CD4-positive, alpha-beta T cell (primary cell): ENCODE data around the gene MSMP. TPM values are rescaled to one million over a fixed set of nuclear protein-coding genes. Genes with fewer than 3 reads are reported as not detected.

Source experiments
- ATAC-seq: fragments of 200-7000 bp; cut with Tn5 transposase; one replicate; pipeline ENCODE4 v1.10.0; 2022; ENCODE audit warnings: mild to moderate bottlenecking; ENCODE audit not compliant: poor library complexity
- CTCF ChIA-PET: fragments of 350-600 bp; sonication (Branson Sonifier 250); formaldehyde crosslinking; loops from one replicate; lab custom pipeline; 2021; ENCODE audit warnings: antibody characterized with exemption, inconsistent platforms; lab: Charles Lee
- POLR2A ChIA-PET: fragments of 350-600 bp; sonication (Branson Sonifier 250); formaldehyde crosslinking; loops from one replicate; lab custom pipeline; 2021; ENCODE audit warnings: antibody characterized with exemption, inconsistent platforms; lab: Charles Lee
- DNase-seq, 14 experiments: peaks; one replicate each; pipeline ENCODE4 v3.0.0-alpha.2; 2013 to 2020; ENCODE audit warnings: mixed read lengths in 2 of 14
- H3K27ac ChIP-seq, 2 donors: one replicate each; pipeline versions ENCODE4 v1.5.1 to v1.7.0; 2013; ENCODE audit warnings: low read length in 2 of 2, low read depth in 1 of 2, mild to moderate bottlenecking in 1 of 2
- H3K27me3 ChIP-seq, 2 experiments: 1 replicate in 1 of 2; 2 replicates in 1 of 2; pipeline versions ENCODE4 v1.6.1 to v1.7.0; 2013; ENCODE audit warnings: low read length in 2 of 2, control low read depth in 1 of 2, mild to moderate bottlenecking in 1 of 2, moderate library complexity in 1 of 2; ENCODE audit not compliant: insufficient read depth in 2 of 2, control insufficient read depth in 1 of 2
- H3K36me3 ChIP-seq: one replicate; pipeline ENCODE4 v1.6.1; 2013; ENCODE audit warnings: low read length, control low read depth; ENCODE audit not compliant: insufficient read depth
- H3K4me1 ChIP-seq: one replicate; pipeline ENCODE4 v1.6.1; 2013; ENCODE audit warnings: low read length, control low read depth; ENCODE audit not compliant: insufficient read depth
- H3K4me3 ChIP-seq: one replicate; pipeline ENCODE4 v1.5.1; 2013; ENCODE audit warnings: mild to moderate bottlenecking, low read length, moderate library complexity
- H3K9me3 ChIP-seq, 2 experiments: 1 replicate in 1 of 2; 2 replicates in 1 of 2; pipeline versions ENCODE4 v1.6.1 to v1.7.0; 2013; ENCODE audit warnings: low read length in 2 of 2, mild to moderate bottlenecking in 2 of 2, control low read depth in 1 of 2, moderate library complexity in 1 of 2; ENCODE audit not compliant: control insufficient read depth in 1 of 2, insufficient read depth in 1 of 2
- H3K27ac Mint-ChIP-seq: one replicate; pipeline ENCODE4 v1.8.0; 2020; ENCODE audit warnings: mixed read lengths
- H3K27me3 Mint-ChIP-seq: one replicate; pipeline ENCODE4 v1.8.0; 2021; ENCODE audit warnings: mixed read lengths
- H3K36me3 Mint-ChIP-seq: one replicate; pipeline ENCODE4 v1.8.0; 2021; ENCODE audit warnings: low read depth, mixed read lengths
- H3K4me1 Mint-ChIP-seq: one replicate; pipeline ENCODE4 v1.8.0; 2021; ENCODE audit warnings: low read depth, mixed read lengths
- H3K4me3 Mint-ChIP-seq: one replicate; pipeline ENCODE4 v1.8.0; 2020; ENCODE audit warnings: mild to moderate bottlenecking, mixed read lengths
- H3K9me3 Mint-ChIP-seq: one replicate; pipeline ENCODE4 v1.8.0; 2020; ENCODE audit warnings: mixed read lengths
- intact Hi-C, 2 experiments: fragments of 100-400 bp; cut with DNase I in 1 of 2; cut with micrococcal nuclease in 1 of 2; formaldehyde crosslinking; loops; one replicate each; pipeline versions ENCODE4 v1.15.1 to v1.9.0; 2023 to 2025; cut with DNase I, micrococcal nuclease
- total RNA-seq, 174 experiments: library from RNA in 2 of 174; stranded (reverse) in 2 of 174; gene quantifications; one replicate each; pipeline ENCODE4 v1.2.3 and lab custom pipeline; 2021 to 2026
- TF ChIP-seq, protein P1 (sequence below): fragments of 200-600 bp; IDR thresholded peaks from one replicate; pipeline ENCODE4 v1.8.0; 2022; ENCODE audit warnings: antibody characterized with exemption, mild to moderate bottlenecking

MSMP gene
- total RNA-seq, 2 experiments from 2014 or later = not detected

DNA sequence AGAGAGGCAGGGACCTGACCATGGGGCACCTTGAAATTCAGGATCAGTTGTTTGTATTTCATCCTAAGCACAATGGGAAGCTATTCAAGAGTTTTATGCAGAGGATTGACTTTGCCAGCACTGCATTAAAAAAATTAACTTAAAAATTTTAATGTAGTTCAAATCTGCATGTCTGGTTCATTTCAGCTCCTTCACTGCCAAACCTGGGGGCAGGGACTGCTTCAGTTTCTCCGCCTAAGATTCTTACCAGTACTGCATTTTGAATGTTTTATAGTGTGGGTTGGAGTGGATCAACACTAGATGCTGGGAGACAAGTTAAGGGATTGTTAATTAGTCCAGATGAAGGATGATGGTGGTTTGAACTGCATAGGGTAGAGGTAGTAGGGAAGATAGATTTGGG lies 15.7 kb upstream of the MSMP start:
- Mint-ChIP-seq H3K4me3 (no peak overlapping the region), H3K27me3 (no peaks in the 10 kb centered on the region), H3K27ac (no peak overlapping the region), H3K9me3 (no peaks in the 10 kb centered on the region), H3K4me1 (peaks cover 22% of the 10 kb centered on the region), H3K36me3 (no peaks in the 10 kb centered on the region)
- ChIA-PET POLR2A (interaction anchor here (0.6 kb wide), 1 partner anchor 237 kb away, joined by 3 read pairs; no protein-coding TSS in a partner anchor), CTCF (interaction anchor here (0.7 kb wide), 1 partner anchor 13 kb away, joined by 3 read pairs; no protein-coding TSS in a partner anchor)
- no peak for DNase-seq
- Histone ChIP-seq H3K4me3 (no peak overlapping the region), H3K4me1 (peaks cover 4% of the 10 kb centered on the region), H3K36me3 (peaks cover 13% of the 10 kb centered on the region), H3K9me3 (no peaks in the 10 kb centered on the region), H3K27me3 (no peaks in the 10 kb centered on the region), H3K27ac (no peak overlapping the region)
- ATAC-seq = no peak
- intact Hi-C loops = no loop called here
- TF ChIP-seq, protein P1, sequence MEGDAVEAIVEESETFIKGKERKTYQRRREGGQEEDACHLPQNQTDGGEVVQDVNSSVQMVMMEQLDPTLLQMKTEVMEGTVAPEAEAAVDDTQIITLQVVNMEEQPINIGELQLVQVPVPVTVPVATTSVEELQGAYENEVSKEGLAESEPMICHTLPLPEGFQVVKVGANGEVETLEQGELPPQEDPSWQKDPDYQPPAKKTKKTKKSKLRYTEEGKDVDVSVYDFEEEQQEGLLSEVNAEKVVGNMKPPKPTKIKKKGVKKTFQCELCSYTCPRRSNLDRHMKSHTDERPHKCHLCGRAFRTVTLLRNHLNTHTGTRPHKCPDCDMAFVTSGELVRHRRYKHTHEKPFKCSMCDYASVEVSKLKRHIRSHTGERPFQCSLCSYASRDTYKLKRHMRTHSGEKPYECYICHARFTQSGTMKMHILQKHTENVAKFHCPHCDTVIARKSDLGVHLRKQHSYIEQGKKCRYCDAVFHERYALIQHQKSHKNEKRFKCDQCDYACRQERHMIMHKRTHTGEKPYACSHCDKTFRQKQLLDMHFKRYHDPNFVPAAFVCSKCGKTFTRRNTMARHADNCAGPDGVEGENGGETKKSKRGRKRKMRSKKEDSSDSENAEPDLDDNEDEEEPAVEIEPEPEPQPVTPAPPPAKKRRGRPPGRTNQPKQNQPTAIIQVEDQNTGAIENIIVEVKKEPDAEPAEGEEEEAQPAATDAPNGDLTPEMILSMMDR = no peak

DNA sequence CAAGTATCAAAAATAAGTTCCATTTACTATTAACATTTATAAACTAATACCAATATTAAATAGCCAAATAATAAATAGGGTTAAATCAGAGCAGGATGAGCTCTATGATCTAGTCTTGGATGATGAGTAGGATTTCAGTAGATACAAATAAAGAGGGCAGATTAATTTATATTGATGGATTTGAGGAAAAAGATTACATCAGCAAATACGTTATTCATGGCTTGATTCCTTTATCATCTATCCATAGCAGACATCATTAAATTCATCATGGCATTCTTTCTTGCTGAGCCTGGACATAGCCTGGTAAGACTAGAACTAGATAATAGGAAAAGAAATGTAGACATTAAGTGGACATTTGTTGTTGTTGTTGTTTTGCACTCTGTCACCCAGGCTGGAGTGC lies 13.4 kb upstream of the MSMP start:
- Mint-ChIP-seq H3K36me3 (no peaks in the 10 kb centered on the region), H3K27me3 (no peaks in the 10 kb centered on the region), H3K4me1 (peaks cover 26% of the 10 kb centered on the region), H3K9me3 (no peaks in the 10 kb centered on the region), H3K4me3 (no peak overlapping the region), H3K27ac (no peak overlapping the region)
- DNase-seq = no peak
- no peak overlapping the region for H3K4me3 ChIP-seq
- ChIA-PET CTCF (interaction anchor here (1.0 kb wide), 1 partner anchor 23 kb away, joined by 4 read pairs; no protein-coding TSS in a partner anchor), POLR2A (interaction anchor here (1.7 kb wide), 1 partner anchor 19 kb away, joined by 9 read pairs; the partner anchor contains the start of genes GBA2 and RGP1)
- peaks cover 13% of the 10 kb centered on the region for H3K36me3 ChIP-seq
- intact Hi-C loops = no loop called here
- H3K27ac ChIP-seq = no peak overlapping the region
- no peaks in the 10 kb centered on the region for H3K27me3 ChIP-seq
- TF ChIP-seq, protein P1 = no peak
- no peak for ATAC-seq
- H3K9me3 ChIP-seq = no peaks in the 10 kb centered on the region
- peaks cover 4% of the 10 kb centered on the region for H3K4me1 ChIP-seq

GRCh38 chr9:35766997-35767396 lies 12.9 kb upstream of the MSMP start:
- Mint-ChIP-seq H3K36me3 (no peaks in the 10 kb centered on the region), H3K27ac (no peak overlapping the region), H3K27me3 (no peaks in the 10 kb centered on the region), H3K4me3 (no peak overlapping the region), H3K4me1 (peaks cover 31% of the 10 kb centered on the region), H3K9me3 (no peaks in the 10 kb centered on the region)
- Histone ChIP-seq H3K27me3 (no peaks in the 10 kb centered on the region), H3K4me3 (no peak overlapping the region), H3K27ac (no peak overlapping the region), H3K4me1 (peaks cover 4% of the 10 kb centered on the region), H3K36me3 (peaks cover 9% of the 10 kb centered on the region), H3K9me3 (no peaks in the 10 kb centered on the region)
- intact Hi-C loops = no loop called here
- TF ChIP-seq, protein P1 = no peak
- ATAC-seq (no peak), DNase-seq (no peak)
- POLR2A ChIA-PET = interaction anchor here (1.7 kb wide), 1 partner anchor 19 kb away, joined by 9 read pairs; the partner anchor contains the start of genes GBA2 and RGP1
- CTCF ChIA-PET = no interaction called here
